Mesodermal cell (in vitro differentiated cells): ENCODE results near the gene AP5S1.
A peak's percentile ranks its signal among the peaks of the same experiment; 100 is the strongest.
"Not testable (repeated sequence)": the region's sequence is repeated elsewhere in the genome, so short reads cannot be mapped to it uniquely, and the experiment has no call there.

Experiments used
- H3K27ac ChIP-seq: 2 replicates; pipeline ENCODE4 v1.7.0; 2013; ENCODE audit warnings: mild to moderate bottlenecking, low read depth, low read length, moderate library complexity; ENCODE audit not compliant: severe bottlenecking
- H3K36me3 ChIP-seq: 2 replicates; pipeline ENCODE4 v1.7.1; 2013; ENCODE audit warnings: mild to moderate bottlenecking, low read length, moderate library complexity; ENCODE audit not compliant: control insufficient read depth, insufficient read depth
- H3K4me1 ChIP-seq: one replicate; pipeline ENCODE4 v1.7.1; 2013; ENCODE audit warnings: mild to moderate bottlenecking, low read length; ENCODE audit not compliant: insufficient read depth, control insufficient read depth, poor library complexity, severe bottlenecking
- H3K4me3 ChIP-seq: 2 replicates; pipeline ENCODE4 v1.7.0; 2013; ENCODE audit warnings: low read length, control low read depth, mild to moderate bottlenecking; ENCODE audit not compliant: insufficient read depth, poor library complexity, severe bottlenecking; ENCODE audit errors: extremely low read depth
- H3K9me3 ChIP-seq: 2 replicates; pipeline ENCODE4 v1.7.1; 2013; ENCODE audit warnings: mild to moderate bottlenecking, low read length, moderate library complexity; ENCODE audit not compliant: control insufficient read depth
- WGBS, 2 experiments: methylation state at CpG; one replicate each; pipeline ENCODE4 v1.1.5; 2013; ENCODE audit warnings: missing lambda C conversion rate in 2 of 2; ENCODE audit not compliant: insufficient coverage in 2 of 2; 5-methylcytosine and 5-hydroxymethylcytosine counted together

The AP5S1 gene

GRCh38 chr20:3825526-3825925 lies 5.2 kb downstream of the AP5S1 start:
- 84% methylated on average over 7 of the region's 7 CpGs; no CpG with 5 or more reads in 1 of the 2 experiments for WGBS, 2 experiments
- Histone ChIP-seq H3K27ac (no peak overlapping the region), H3K4me3 (no peak overlapping the region), H3K9me3 (no peaks in the 10 kb centered on the region), H3K36me3 (peaks cover 28% of the 10 kb centered on the region), H3K4me1 (peaks cover 4% of the 10 kb centered on the region)

- H3K36me3 ChIP-seq: peaks cover 28% of the 10 kb centered on the region
- H3K9me3 ChIP-seq: no peaks in the 10 kb centered on the region
- no peak overlapping the region for H3K27ac ChIP-seq
- H3K4me1 ChIP-seq: peaks cover 3% of the 10 kb centered on the region
- H3K4me3 ChIP-seq: no peak overlapping the region
- 87 to 95% methylated on average over 3 to 4 of the region's 4 CpGs for WGBS, 2 experiments
Measured at GRCh38 chr20:3826420-3826819, 6.1 kb downstream of the AP5S1 start.

- H3K4me1 ChIP-seq: no peaks in the 10 kb centered on the region
- no peak overlapping the region for H3K4me3 ChIP-seq
- H3K27ac ChIP-seq: no peak overlapping the region
- no peaks in the 10 kb centered on the region for H3K9me3 ChIP-seq
- peaks cover 18% of the 10 kb centered on the region for H3K36me3 ChIP-seq
- WGBS, 2 experiments: 88 to 100% methylated on average over 1 to 2 of the region's 3 CpGs
Measured at GRCh38 chr20:3828798-3829197, 8.5 kb downstream of the AP5S1 start.

DNA sequence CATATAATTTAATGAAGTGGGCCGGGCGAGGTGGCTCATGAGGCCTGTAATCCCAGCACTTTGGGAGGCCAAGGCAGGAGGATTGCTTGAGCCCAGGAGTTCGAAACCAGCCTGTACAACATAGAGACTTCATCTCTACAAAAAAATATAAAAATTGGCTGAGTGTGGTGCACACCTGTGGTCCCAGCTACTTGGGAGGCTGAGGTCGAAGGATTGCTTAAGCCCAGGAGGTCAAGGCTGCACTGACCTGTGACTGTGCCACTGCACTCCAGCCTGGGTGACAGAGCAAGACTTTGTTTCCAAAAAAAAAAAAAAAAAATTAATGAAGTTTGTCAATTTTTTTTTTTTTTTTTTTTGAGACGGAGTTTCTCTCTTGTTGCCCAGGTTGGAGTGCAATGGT lies 9.5 kb downstream of the AP5S1 start:
- not testable (repeated sequence) for H3K4me1 ChIP-seq, H3K4me3 ChIP-seq, H3K36me3 ChIP-seq, H3K9me3 ChIP-seq, H3K27ac ChIP-seq
- WGBS, 2 experiments: 80 to 100% methylated on average over 1 of the region's 5 CpGs

DNA sequence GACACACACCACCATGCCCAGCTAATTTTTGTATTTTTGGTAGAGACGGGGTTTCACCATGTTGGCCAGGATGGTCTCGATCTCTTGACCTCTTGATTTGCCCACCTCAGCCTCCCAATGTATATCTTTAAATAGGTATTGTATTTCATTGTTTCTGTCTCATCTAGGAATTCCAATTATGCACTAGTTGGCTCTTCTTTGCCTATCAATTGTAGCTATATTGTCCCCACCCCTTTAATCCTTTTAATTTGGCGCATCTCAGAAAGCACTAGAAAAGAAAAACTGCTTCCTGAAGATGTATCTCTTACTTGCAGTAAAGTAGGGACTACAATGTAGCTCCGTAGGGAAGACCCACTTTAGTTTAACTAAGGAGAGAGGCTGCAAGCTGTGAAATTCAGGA lies 15.8 kb downstream of the AP5S1 start:
- no peak overlapping the region for H3K4me3 ChIP-seq
- H3K9me3 ChIP-seq: no peaks in the 10 kb centered on the region
- H3K4me1 ChIP-seq: no peaks in the 10 kb centered on the region
- WGBS, 2 experiments: 79 to 100% methylated on average over 1 to 2 of the region's 4 CpGs
- H3K27ac ChIP-seq: no peak overlapping the region
- H3K36me3 ChIP-seq: no peaks in the 10 kb centered on the region

- Histone ChIP-seq H3K4me3 (no peak overlapping the region), H3K9me3 (no peaks in the 10 kb centered on the region), H3K27ac (peak overlapping the region; percentile 55), H3K4me1 (peaks cover 7% of the 10 kb centered on the region), H3K36me3 (no peaks in the 10 kb centered on the region)
- WGBS, 2 experiments: 75 to 79% methylated on average over 2 of the region's 3 CpGs
Measured at GRCh38 chr20:3839328-3839727, 19.0 kb downstream of the AP5S1 start.

DNA sequence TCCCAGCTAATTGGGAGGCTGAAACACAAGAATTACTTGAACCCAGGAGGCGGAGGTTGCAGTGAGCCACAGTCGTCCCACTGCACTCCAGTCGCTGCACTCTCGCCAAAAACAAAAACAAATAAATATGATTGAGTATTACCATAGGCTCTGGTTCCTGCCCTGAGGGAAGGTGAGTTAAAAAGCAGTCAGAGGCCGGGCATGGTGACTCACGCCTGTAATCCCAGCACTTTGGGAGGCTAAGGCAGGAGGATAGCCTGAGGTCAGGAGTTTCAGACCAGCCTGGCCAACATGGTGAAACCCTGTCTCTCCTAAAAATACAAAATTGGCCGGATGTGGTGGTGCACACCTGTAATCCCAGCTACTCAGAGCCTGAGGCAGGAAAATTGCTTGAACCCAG lies 19.9 kb downstream of the AP5S1 start:
- H3K36me3 ChIP-seq, H3K9me3 ChIP-seq, H3K27ac ChIP-seq, H3K4me1 ChIP-seq, H3K4me3 ChIP-seq: not testable (repeated sequence)
- 92 to 97% methylated on average over 3 of the region's 7 CpGs for WGBS, 2 experiments

- Histone ChIP-seq H3K4me3 (no peak overlapping the region), H3K4me1 (peaks cover 10% of the 10 kb centered on the region), H3K27ac (no peak overlapping the region), H3K9me3 (no peaks in the 10 kb centered on the region), H3K36me3 (no peaks in the 10 kb centered on the region)
- WGBS, 2 experiments: 89 to 96% methylated on average over 4 to 6 of the region's 7 CpGs
Measured at GRCh38 chr20:3842348-3842930, 22.1 kb downstream of the AP5S1 start.

GRCh38 chr20:3843490-3843889 lies 23.1 kb downstream of the AP5S1 start:
- Histone ChIP-seq H3K4me3 (no peak overlapping the region), H3K9me3 (no peaks in the 10 kb centered on the region), H3K36me3 (peaks cover 2% of the 10 kb centered on the region), H3K27ac (no peak overlapping the region), H3K4me1 (peaks cover 10% of the 10 kb centered on the region)
- 90 to 93% methylated on average over 2 to 3 of the region's 5 CpGs for WGBS, 2 experiments

DNA sequence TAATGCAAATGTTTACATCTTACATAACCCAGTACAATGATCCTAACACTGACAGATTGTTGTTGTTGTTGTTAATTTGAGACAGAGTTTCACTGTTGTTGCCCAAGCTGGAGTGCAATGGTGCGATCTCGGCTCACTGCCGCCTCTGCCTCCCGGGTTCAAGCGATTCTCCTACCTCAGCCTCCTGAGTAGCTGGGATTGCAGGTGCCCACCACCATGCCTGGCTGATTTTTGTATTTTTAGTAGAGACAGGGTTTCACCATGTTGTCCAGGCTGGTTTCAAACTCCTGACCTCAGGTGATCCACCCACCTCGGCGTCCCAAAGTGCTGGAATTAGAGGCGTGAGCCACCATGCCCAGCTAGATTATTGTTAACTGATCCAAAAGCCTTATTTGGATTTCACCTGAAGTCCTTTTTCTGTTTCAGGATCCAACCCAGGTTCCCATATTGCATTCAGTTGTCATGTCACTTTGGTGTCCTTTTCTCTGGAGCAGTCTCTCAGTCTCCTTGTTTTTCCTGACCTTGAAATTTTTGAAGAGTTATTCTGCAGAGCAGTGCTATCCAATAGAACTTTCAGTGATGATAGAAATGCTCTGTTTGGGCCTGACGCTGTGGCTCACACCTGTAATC lies 23.8 kb downstream of the AP5S1 start:
- H3K36me3 ChIP-seq, H3K9me3 ChIP-seq, H3K27ac ChIP-seq, H3K4me1 ChIP-seq, H3K4me3 ChIP-seq: not testable (repeated sequence)
- 95% methylated on average over 4 to 8 of the region's 9 CpGs for WGBS, 2 experiments

DNA sequence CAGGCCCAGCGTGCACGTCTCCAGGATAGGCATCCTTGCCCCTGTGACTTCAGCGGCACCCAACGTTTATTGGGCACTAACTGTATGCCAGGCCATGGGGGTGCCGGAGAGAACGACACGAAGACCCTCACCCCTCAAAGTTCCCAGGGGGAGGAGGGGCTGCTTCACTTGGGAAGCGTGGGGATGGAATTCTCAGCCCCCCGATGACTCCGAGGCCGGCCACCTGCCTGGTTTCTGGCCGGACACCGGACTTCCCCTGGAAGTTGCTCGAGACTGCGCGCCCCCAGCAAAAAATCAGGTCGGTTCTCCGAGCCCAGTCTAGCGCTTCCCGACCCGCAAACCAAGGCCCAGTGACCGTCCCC lies 26.0 kb downstream of the AP5S1 start:
- Histone ChIP-seq H3K9me3 (no peaks in the 10 kb centered on the region), H3K27ac (peak overlapping the region; percentile 53), H3K4me1 (peaks cover 10% of the 10 kb centered on the region), H3K36me3 (peaks cover 12% of the 10 kb centered on the region), H3K4me3 (peak overlapping the region; percentile 86)
- WGBS, 2 experiments: 3 to 5% methylated on average over 16 to 20 of the region's 22 CpGs
